GM18909 (cell line): ENCODE data around the gene KRT85.

ENCODE experiments used
- ATAC-seq: cut with Tn5 transposase; IDR thresholded peaks from one replicate; pipeline ENCODE4 v1.9.1; 2021; ENCODE audit warnings: mild to moderate bottlenecking; ENCODE audit not compliant: unreplicated experiment, poor library complexity

KRT85 gene

DNA sequence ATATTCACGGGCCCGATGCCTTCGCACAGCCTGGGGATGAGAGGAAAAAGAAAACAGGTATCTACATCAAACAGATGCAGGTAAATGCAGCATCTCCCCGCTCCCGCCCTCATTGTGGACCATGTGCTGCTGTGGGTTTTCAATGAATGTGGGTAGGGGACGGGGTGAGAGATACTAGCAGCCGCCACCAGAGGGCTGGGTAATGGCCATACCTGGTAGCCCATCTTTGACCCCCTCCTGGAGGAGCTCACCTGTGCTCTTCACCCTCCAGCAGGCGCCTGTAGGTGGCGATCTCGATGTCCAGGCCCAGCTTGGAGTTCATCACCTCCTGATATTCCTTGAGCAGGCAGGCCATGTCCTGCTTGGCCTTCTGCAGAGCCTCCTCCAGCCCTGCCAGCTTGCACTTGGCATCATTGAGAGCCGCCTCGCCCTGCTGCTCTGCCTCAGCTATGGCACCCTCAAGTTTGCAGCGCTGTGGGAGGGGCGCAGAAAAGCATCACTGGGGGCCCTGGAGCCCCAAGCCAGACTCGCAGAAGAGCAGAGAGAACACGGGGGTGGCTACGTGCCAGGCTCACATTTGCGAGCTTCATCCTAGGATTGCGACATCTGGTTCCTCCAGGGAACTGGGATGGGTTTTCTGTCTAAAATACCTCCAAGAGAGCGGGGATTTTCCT, 28.6 kb upstream of the KRT85 start:
- no peak for ATAC-seq

DNA sequence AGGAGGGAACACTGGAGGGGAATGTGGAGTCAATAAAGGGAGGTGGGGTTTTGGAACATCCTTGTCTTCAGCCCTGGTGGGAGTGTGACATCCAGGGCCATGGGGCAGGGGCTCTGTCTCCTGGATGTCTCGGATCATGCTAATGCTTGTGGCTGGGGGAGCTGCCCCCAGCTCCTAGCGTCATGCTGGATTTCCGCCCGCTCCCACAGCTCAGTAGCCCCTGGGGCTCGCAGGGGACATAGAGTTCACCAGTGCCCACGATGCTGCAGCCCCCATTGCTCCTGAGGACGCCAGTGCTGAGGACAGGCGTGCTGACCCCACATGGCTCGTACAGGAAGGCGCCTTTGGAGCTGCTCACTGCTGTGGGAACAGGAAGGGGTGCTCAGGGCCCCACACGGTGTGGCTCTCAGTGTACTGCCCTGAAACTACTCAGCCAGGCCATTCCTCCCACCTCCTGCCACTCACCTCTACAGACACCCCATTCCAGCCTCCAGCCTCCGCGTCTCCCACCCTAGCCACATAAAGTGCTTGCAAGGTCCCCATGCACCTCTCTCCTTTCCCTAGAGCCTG, 27.6 kb upstream of the KRT85 start:
- no peak for ATAC-seq

- ATAC-seq: no peak
Observed at GRCh38 chr12:52392465-52393007, 25.3 kb upstream of the KRT85 start.

DNA sequence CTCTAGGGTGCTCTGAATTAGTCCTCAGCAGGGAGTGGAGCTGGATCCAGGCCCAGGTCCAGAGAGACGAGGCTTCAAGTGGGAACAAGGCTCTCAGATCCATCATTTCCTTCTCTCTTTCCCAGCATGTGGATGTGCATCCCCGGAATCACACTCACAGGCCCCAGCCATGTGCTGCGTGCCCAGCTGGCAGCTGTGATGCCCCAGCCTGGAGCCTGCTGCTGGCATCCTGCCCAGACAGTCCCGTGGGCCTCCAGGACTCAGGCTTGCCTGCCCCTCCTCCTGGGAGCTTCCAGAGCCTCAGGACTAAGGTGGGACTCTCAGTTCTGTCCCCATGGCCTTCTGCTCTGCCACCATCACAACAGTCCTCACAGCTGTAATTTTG, 24.3 kb upstream of the KRT85 start:
- no peak for ATAC-seq

DNA sequence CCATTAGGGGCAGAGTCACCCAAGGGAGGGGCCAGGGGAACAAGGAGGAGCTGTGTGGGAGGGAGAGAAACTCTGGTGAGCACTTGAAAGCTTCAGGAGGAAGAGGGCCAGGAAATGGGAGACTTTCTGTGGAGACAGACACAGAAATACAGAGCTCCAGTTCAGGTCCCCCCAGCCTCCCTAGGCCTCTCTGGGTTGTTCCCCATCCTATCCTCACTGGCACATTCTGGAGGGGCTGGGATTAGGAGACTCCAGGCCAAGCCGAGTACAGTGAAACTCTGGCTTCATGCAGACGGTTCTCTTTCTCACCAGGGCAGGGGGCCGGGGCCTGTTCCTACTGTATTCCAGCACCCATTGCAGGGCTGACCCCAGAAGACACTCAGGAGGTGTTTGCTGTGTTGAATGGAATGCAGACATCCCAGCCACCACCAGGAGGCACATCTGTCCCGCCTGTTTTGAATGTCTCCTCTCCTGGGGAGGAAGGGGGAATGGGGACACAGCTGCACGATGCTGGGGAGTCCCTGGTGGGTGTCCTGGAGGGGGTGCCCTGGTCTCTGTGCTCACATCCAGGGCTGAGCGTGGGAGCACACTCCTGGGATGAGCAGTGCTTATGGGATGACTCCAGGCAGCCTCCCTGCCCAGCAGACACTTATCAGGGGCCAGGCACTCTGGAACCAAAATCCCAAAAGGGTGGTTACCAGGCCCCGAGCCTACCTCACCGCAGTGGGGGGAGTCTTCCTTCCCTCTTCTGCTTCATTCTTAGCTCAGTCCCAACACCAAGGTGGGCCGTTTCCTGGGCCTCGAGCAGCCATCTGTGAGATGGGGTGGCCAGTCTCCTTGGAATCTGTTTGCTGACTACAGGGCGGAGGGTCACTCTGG, 23.7 kb upstream of the KRT85 start:
- no peak for ATAC-seq

DNA sequence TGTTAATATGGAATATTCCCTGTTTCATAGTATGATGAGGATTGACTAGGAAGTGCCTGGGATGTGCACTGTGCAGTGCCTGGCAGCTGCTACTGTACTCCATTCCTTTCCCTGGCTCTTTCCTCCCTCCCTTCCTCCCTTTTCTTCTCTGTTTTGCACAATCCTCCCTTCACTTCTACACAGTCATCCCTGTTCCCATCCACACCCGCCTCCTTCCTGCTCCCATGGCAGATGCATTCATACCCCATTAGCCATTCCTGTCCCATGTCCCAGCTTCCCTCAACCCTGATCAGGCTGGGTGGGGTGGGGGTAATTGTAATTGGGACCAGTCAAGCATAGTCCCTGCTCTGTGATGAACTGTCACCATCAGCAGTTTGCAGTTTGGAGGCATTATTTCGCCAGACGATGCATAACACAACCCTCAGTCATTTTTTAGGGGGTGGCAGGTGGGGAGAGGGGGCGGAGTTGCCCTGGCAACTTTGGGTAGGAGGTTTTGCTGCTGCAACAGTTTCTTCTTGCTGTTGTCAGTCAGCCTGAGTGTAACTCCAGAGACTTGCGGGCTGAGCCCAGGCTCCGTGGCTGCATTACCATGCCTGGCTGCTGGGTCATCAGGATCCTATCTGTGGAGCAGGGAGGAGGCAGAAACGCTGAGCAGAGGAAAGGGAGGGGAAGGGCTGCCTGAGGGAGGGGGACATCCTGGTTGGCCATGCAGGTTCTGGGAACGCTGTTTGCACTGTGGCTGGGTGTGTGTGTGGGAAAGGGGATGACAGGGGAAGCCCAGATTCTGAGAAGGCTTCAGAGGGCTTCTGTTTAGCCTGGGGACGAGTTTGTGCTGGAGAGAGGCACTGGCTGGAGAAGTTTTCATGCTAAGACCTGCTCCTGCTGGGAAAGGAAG, 22.3 kb upstream of the KRT85 start:
- no peak for ATAC-seq

GRCh38 chr12:52387859-52388258, 20.6 kb upstream of the KRT85 start:
- no peak for ATAC-seq

DNA sequence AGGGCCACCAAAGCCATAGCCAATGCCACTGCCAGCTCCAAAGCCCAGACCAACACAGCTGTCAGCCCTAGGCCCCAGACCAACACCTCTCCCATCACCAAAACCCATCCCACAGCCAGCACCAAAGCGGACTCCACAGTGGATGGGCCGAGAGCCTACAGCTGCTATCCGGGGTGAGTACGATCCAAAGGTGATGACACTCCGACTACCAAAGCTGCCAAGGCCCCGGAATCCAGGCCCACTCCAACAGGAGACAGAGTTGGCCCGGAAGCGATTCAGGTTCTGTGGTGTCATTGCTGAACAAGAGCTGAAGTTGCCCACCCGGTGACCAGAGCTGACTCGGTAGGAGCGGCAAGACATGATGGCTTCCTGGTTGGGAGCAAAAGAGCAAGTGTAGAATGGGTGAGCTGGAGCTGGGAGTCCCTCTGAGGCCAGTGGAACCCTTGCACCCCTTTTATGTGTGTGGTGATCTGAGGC, 18.0 kb upstream of the KRT85 start, which contains the start of gene KRT84:
TSS of gene KRT84 (minus strand) at position 427 of the 477 bp plus-strand sequence. CDS start at position 360, 67 bp downstream.
- no peak for ATAC-seq

- ATAC-seq: no peak
Observed at GRCh38 chr12:52383331-52383730, 16.1 kb upstream of the KRT85 start.

GRCh38 chr12:52382854-52383253, 15.6 kb upstream of the KRT85 start:
- ATAC-seq: no peak

GRCh38 chr12:52381206-52381605, 13.9 kb upstream of the KRT85 start:
- no peak for ATAC-seq

DNA sequence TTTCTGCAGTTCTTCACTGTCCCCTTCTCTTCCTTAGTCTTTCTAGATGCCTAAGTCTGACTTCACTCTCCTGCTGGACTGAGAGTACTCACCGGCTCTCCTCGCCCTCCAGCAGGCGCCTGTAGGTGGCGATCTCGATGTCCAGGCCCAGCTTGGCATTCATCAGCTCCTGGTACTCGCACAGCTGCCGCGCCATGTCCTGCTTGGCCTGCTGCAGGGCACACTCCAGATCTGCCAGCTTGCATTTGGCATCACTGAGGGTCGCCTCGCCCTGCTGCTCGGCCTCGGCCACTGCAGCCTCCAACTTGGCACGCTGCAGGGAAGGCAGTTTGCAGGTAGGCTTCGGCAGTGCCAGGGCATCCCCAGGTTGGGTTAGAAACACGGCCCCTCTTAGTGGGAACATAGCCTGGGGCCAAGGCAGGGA, 13.0 kb upstream of the KRT85 start:
- ATAC-seq: no peak

DNA sequence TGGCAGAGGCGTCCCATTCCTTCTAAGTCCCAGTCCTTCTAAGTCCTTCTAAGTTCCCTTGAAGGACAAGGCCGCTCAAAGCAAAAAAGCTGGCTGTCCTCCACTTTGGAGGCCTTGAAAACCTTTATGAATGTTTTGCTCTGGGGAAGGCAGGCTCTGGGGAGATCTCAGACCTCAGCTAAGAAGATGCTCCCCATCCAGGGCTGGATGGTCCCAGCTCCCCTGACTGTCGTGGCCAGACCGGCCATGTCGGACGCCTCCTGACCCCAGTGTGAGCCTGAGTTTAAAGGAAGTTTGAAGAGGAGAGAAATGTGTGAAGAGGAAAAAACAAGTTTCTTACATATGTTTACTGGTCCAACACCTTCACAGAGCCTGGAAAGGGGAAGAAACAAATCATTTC, 12.3 kb upstream of the KRT85 start:
- ATAC-seq: no peak

GRCh38 chr12:52378091-52378490, 10.8 kb upstream of the KRT85 start:
- no peak for ATAC-seq

- ATAC-seq: no peak
Observed at GRCh38 chr12:52377266-52377665, 10.0 kb upstream of the KRT85 start.

GRCh38 chr12:52372216-52373154, 5.2 kb upstream of the KRT85 start:
- no peak for ATAC-seq

GRCh38 chr12:52371716-52372115, 4.4 kb upstream of the KRT85 start:
- ATAC-seq: no peak

GRCh38 chr12:52370926-52371608, 3.8 kb upstream of the KRT85 start:
- ATAC-seq: no peak
